HG02938 (cell line): ENCODE results near the gene MEPCE.
A peak's percentile ranks its signal among the peaks of the same experiment; 100 is the strongest.
"Not testable (repeated sequence)": the region's sequence is repeated elsewhere in the genome, so short reads cannot be mapped to it uniquely, and the experiment has no call there.

ENCODE experiments used
- ATAC-seq: cut with Tn5 transposase; IDR thresholded peaks from one replicate; pipeline ENCODE4 v1.9.1; 2021; ENCODE audit warnings: mild to moderate bottlenecking, moderate library complexity; ENCODE audit not compliant: unreplicated experiment

Gene MEPCE

DNA sequence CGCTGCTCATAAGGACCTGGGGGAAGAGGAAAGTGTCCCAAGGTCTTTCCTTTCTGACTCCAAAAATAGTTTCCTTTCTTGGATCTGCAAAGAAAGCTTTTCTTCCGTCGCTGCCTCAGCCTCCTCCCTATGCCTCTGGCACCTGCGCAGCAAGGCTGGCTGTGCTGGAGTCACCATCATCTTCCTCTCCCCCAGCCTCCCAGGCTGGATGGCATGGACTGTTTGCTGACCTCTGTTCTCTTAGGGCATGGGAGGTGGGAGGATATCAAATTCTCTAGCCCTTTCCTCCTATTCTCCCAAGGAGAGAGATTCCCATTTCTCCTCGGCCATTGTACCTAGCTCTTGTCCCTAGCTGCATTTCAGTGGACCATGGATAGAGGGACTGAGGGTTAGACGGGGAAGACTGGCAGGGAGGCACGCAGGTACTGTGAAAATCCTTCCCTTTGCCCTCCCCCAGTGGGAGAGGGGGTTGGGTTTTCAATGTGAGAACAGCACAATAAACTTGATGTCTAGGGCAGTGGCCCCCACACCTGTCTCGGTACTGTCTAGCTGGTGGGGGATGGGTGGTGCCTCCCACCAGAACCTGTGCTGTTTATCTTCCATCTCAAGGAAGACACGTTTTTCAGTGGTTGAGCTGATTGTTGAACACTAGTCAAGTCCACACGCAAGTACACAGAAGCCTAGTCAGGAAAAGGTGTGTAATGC lies 4.1 kb downstream of the MEPCE start:
- ATAC-seq: no peak

DNA sequence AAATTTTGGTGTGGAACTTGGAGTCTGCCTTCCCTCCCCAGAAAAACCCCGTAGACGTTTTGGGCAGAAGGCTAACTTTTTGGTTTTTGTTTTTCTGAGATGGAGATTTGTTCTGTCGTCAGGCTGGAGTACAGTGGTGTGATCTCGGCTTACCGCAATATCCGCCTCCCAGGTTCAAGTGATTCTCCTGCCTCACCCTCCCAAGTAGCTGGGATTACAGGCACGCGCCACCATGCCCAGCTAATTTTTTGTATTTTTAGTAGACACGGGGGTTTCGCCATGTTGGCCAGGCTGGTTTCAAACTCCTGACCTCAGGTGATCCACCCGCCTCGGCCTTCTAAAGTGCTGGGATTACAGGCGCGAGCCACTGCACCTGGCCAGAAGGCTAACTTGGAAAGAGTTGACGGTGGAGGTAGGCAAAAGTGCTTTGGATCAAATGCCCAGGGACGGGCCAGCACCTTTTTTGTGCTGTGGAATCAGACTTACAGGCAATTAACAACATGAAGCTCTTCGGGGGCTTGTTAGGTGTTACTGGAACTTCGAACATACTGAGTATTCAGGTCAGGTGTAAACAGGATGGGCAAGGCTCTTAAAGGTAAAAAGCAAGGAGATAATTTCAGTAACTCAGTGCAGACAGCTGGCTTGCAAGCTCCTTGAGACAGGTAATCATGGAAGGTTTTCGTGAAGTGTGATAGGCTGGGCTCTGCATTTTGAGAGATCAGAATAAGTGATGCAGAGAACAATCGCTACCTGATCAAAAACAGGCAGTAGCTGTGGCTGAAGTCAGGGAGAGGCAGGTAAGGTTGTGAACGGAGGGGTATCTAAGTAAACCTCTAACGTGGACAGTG lies 4.9 kb downstream of the MEPCE start:
- ATAC-seq: no peak

DNA sequence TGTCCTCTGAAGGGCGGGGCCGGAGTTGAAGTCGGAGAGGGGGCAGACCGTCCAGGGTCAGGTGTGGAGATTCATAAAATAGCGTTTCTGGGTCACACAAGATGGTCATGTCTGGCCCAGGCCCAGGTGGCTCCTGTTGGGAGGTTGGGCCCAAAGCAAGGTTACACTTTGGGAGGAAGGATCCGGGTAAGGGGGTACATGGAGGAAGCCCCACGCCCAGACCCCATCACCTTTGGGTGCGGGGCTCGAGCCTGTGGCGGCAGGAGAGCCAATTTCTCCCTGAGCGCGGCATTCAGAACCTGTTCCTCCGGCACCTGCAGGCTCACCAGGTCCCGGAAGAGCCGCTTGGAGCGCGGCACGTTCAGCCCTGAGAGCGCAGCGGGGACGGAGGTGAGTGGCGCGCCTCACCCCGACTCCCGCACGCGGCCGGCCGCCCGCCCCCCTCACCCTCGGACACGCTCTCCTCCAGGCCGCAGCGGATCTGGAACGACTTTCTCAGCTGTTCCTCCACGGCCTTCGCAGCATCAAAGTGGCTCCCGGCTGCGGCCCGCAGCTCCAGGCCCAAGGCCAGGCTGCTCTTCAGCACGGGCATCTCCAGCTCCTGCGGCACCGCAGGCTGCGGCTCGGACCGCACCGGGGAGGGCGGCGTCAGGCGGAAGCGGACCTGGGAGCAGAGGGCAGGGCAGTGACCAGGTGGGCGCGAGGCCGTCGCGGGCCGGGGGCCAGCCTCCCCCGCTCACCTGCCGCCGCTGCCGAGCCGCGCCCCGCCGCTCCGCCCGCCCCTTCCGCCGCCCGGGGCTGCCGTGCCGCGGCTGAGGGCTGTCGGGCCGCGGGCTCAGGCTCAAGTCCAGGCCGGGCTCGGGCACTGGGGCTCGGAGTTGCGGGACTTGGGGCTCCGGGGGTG lies 6.0 kb downstream of the MEPCE start:
- peak; percentile 27 for ATAC-seq

DNA sequence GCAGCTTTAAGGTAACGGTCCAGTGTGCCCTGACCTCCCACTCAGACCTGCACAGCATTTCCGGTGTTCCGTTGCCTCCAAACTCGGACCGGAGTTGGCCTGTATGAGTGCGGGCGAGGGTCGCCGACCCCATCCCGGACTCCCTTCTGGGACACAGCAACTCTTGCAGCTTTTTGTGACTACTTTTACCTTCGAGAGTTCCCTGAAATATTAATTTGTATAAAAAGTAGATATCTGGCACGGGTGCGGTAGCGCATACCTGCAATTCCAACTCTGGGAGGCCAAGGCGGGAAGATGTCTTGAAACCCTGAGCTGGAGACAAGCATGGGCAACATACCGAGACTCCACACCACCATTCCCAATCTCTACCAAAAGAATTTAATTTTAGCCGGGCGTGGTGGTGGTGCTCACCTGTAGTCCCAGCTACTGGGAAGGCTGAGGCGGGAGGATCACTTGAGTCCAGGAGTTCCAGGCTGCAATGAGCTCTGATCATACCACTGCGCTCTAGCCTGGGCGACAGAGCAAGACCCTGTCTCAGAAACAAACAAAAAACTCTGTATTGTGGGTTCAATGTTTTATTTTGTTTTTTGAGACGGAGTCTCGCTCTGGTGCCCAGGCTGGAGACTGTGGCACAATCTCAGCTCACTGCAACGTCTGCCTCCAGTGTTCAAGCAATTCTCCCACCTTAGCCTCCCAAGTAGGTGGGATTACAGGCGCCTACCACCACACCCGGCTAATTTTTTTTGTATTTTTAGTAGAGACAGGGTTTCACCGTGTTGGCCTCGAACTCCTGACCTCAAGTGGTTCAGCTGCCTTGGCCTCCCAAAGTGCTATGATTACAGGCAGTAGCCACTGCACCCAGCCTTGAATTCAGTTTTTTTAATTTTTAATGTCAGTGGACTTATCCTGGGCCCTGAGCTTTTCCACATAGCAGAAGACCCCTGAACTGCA lies 7.8 kb downstream of the MEPCE start:
- no peak for ATAC-seq

DNA sequence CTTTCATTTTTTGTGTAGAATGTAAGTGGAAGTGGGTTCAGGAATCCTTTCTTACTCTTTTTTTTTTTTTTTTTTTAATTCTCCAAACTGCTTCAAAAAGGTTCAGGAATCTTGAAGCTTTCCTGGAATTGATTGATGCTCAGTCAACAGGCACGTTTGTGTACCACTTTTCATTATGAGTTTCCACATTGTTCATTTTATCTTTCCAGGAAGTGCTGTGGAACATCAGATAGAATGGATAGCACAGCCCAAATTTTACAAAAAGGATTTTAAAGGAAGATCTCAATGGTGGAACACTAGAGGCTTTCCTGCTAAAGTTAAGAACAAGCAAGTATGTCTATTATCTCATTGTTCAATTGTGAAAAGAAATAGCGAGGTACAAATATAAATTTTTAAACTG lies 8.5 kb downstream of the MEPCE start:
- no peak for ATAC-seq

DNA sequence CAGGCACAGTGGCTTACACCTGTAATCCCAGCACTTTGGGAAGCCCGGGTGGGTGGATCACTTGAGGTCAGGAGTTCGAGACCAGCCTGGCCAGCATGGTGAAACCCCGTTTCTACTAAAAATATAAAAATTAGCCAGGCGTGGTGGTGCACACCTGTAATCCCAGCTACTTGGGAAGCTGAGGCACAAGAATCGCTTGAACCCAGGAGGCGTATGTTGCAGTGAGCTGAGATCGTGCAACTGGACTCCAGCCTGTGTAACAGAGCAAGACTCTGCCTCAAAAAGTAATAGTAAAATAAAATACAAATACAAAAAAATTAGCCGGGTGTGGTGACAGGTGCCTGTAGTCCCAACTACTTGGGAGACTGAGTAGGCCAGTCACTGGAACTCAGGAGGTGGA lies 9.1 kb downstream of the MEPCE start:
- not testable (repeated sequence) for ATAC-seq

DNA sequence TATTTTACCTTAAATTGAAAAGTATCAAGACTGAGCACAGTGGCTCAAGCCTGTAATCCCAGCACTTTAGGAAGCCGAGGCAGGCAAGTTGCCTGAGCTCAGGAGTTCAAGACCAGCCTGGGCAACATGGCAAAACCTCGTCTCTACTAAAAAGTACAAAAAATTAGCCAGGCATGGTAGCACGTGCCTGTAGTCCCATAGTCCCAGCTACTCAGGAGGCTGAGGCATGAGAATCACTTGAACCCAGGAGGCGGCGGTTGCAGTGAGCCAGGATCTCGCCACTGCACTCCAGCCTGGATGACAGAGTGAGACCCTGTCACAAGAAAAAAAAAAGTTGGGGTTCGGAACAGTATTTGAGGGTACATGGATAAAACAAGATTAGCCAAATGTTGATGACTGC lies 9.6 kb downstream of the MEPCE start:
- not testable (repeated sequence) for ATAC-seq

DNA sequence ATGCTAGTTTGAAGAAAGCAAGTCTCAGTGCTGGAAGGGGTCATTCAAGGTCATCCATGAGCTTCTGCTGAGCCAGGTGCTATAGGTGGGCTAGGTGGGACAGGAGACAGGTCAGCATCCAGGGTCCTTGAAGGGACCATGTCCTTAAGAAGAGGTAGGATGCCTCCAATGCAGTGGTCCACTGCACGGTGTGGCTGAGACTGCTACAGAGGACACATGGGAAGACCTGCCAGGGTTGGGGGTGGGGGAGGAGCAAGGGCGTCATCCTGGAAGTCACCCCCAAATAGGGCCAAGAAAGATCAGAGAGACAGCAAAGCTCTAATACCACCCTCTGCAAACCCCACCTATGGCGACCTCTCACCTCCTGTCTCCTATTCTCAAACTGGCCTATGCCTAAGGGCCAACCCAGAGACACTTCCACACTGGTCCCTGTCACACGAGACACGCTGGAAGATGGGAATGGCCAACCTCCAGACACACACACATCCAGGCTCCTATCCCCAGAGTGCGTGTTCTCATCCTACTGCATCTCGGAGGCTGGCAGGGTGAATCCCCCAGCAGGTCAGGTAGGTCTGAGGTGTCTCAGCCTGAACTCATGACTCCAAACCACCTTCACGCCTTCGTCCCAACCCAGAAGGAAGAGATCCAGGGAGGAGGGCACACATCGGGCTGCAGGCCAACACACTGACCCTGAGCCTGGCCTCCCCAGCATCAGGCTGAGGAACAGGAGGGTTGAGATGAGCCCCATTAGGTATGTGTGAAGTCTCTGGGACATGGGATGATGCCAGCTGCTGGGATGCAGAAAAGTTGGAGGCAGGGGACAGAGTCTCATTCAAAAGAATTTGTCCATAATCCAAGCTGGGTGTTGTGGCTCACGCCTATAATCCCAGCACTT lies 12.3 kb downstream of the MEPCE start:
- ATAC-seq: no peak

DNA sequence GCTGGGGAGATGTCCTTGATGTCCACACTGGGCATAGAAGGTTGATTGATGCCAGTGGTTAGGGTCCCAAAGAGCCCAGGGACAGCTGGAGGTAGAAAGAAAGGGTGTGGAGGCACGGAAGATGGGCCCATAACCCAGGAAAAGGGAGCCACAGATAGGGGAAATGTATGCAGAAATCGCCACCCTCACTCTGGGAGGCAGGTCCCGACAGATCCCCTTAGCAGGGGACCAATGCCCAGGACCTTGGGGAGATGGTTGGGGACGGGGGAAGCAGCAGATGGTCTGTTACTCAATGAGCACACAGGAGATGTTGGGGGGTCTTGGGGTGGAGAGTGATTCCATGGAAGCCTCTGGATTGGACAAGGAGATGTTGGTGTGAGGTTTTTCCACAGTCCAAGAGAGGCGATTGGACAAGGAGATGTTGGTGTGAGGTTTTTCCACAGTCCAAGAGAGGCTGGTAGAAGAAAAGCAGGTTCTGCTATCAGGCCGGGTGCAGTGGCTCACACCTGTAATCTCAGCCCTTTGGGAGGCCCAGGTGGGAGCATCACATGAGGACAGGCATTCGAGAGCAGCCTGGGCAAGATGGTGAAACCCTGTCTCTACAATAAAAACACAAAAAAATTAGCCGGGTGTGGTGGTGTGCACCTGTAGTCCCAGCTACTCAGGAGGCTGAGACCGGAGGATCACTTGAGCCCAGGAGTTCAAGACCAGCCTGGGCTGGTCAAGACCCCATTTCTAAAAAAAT lies 13.6 kb downstream of the MEPCE start:
- ATAC-seq: no peak

DNA sequence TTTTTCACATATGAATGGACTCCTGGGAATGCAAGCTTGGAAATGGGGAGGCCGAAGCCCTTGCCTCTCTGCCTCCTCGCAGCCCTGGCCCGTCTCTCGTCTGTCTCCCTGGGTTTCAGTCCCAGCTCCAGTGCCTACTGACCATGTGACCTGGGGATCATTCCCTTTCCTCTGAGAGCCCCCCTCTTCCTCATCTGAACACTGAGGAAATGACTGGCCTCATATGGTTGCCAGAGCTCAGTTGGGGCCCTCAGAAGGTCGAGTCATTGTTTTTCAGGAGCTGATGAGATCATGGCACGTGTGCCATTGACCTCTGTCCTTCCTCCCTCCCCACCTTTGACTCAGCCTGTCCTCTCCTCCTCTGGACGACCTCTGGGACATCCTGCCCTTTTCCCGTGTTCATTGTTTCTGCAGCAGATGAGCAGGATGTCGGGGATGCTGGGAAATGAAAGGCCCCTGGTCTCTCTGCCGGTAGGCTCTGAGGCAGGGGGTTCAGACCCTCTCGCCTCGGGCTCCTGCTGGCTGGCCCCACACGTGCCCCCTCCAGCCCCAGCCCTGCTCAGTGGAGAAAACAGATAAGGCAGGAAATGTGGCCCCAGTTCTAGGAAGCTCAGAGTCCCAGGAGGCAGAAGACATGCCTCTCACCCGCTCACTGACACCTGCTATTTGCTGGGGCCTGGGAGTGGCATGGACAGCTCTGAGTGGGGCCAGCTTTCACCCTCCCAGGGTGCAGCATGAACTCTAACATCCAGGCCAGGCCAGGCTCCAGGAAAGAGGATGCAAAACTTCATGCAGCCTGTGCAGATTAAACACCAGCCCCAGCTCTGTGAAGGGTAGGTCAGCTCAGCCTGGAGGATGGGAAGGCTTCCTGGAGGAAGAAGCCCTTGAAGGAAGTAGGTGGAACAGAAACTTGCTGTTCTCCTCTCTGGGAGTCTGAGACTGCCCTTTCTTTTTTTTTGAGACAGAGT lies 15.0 kb downstream of the MEPCE start:
- no peak for ATAC-seq

DNA sequence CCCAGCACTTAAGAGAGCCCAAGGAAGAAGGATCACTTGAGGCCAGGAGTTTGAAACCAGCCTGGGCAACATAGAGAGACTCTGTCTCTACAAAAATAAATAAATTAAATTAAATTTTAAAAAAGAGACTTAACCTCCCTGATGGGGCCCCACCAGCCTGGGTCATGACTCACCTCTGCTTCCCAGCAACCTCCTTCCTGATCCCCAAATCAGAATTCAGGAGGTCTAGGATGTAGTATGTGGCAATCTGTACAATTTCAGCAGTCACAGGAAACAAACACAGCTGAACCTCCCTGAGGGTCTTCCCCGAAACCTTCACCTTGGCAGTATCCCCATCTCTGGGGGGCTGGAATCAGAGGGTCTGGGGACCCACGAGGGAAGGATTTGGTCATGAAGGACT lies 16.4 kb downstream of the MEPCE start:
- no peak for ATAC-seq

DNA sequence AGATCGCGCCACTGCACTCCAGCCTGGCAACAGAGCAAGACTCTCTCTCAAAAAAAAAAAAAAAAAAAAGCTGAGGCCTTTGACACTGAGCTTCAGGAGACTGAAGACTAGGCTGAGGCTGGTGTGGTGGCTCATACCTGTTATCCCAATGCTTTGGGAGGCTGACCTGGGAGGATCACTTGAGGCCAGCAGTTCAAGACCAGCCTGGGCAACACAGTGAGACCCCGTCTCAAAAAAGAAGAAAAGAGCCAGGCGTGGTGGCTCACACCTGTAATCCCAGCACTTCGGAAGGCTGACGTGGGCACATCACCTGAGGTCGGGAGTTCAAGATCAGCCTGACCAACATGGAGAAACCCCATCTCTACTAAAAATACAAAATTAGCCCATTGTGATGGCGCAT lies 17.7 kb downstream of the MEPCE start:
- ATAC-seq: not testable (repeated sequence)

DNA sequence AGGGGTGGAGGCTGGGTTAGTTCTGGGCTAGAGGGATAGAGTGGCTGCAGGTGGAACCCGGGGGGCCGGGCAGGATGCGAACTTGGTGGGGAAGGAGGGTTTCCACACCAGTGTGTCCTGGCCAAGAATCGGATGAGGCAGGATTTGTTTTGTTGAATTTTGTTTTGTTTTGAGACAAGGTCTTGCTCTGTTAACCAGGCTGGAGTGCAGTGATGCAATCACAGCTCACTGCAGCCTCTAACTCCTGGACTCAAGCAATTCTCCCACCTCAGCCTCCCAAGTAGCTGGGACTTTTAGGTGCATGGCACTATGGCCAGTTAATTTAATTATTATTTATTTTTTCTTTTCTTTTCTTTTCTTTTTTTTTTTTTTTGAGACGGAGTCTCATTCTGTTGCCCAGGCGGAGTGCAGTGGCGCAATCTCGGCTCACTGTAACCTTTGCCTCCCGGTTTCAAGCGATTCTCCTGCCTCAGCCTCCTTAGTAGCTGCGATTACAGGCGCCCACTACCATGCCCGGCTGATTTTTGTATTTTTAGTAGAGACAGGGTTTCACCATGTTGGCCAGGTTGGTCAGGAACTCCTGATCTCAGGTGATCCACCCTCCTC lies 19.7 kb downstream of the MEPCE start:
- no peak for ATAC-seq

DNA sequence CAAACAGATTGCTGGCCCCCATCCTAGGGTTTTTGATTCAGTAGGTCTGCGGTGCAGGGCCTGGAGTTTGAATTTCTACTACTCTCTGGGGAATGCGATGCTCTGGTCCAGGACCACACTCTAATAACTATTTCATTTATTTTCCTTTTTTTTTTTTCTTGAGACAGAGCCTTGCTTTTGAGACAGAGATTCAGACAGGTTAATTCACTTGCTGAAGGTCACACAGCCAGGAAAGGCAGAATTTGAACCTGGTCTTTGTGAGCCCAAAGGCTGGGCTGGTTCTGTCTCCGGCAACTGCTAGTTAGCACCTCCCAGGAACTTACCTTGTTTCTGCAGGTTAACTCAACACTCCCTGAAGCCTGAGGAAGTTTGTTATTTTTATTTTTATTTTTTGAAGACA lies 22.9 kb downstream of the MEPCE start:
- ATAC-seq: no peak

DNA sequence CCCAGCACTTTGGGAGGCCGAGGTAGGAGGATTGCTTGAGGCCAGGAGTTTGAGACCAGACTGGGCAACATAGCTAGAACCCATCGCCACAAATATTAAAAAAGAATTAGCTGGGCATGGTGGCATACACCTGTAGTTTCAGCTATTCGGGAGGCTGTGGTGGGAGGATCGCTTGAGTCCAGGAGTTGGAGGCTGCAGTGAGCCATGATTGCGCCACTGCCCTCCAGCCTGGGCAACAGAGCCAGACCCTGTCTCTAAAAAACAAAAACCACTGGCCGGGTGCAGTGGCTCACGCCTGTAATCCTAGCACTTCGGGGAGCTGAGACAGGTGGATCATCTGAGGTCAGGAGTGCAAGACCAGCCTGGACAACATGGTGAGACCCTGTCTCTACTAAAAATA lies 24.2 kb downstream of the MEPCE start:
- ATAC-seq: not testable (repeated sequence)

DNA sequence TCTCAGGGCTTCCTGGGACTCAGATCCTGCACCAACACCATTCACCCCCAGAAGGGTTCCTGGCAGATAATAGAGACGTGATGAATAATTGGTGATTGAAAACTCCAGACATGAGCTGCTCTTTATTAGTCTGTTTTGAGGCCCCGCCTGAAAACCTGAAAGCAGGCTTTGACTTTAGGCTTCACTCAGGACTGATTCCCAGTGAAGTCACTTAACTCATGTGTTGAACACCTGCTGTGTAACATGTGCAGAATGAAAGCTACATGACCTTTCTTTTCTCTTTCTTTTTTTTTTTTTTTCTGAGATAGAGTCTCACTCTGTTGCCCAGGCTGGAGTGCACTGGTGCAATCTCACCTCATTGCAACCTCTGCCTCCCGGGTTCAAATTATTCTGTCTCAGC lies 25.6 kb downstream of the MEPCE start:
- no peak for ATAC-seq

DNA sequence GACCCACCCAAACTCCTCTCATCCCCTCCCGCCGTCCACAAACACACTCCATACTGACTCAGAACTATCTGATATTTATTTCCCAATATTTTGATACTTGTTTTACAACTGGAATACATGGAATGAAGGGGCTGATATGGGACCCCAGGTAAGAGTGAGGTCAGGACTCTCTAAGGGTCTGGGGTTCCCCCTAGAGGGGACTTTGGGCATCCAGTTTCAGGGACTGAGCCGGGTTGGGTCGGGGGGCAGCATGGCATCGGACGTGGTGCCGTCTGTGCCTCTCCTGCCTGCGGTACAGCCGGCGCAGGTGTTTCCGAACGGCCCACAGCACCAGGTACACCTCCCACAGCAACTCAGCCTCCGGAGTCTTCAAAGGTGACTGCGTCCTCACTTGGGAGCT lies 26.9 kb downstream of the MEPCE start:
- ATAC-seq: no peak
